ENCODE measurements around the gene LIN52. TPM values are rescaled to one million over a fixed set of nuclear protein-coding genes. Genes with fewer than 3 reads are reported as not detected.
A peak's percentile ranks its signal among the peaks of the same experiment; 100 is the strongest.

The LIN52 gene
- total and polyA plus RNA-seq, 2 of the 13 experiments (the other 11 are each of a cell fraction or from before 2014, with no cell fraction given): 11.4 to 23.3 TPM

GRCh38 chr14:74126315-74127013, 41.7 kb downstream of the LIN52 start:
- H4K20me1 ChIP-seq (ENCODE audit: insufficient read depth, low read length): no peaks in the 10 kb centered on the region
- H2AFZ ChIP-seq (ENCODE audit: low read length): no peak overlapping the region
- TF ChIP-seq TEAD3 (CRISPR knock-in tag; optimal IDR thresholded peaks at IDR 0.05; ENCODE audit: borderline replicate concordance) (no peak), CEBPB (IDR thresholded peaks at IDR 0.05; ENCODE audit: borderline replicate concordance, low read depth, low read length) (peak; percentile 27; the same call in 1 of the 2 replicates), ZNF18 (CRISPR knock-in tag; IDR thresholded peaks at IDR 0.05; ENCODE audit: insufficient replicate concordance) (no peak)
- no peaks in the 10 kb centered on the region for H3K9me3 ChIP-seq (ENCODE audit: low read length)
- H3K4me1 ChIP-seq (ENCODE audit: insufficient read depth, low read length): no peaks in the 10 kb centered on the region
- no peak overlapping the region for H3K27ac ChIP-seq (ENCODE audit: extremely low read length, insufficient read depth, low read length)
- H3K4me3 ChIP-seq (replicated peaks in 1 of 3; ENCODE audit: insufficient read depth in 1 of 3, low read depth in 2 of 3, low read length in 3 of 3): no peak overlapping the region
- no peaks in the 10 kb centered on the region for H3K27me3 ChIP-seq (ENCODE audit: control insufficient read depth in 1 of 2, insufficient read depth in 2 of 2, low read length in 2 of 2)
- in situ Hi-C loops (cut with HindIII; ENCODE audit: extremely low pct_ligation_motif_present, low pct_unique_long_range_greater_than_20kb) (no loop called here), intact Hi-C loops (cut with micrococcal nuclease; ENCODE audit: unreplicated experiment) (no loop called here)
- WGBS (ENCODE audit: low lambda C conversion rate): 89% methylated on average over 1 of the region's 1 CpG
- POLR2A ChIA-PET: no interaction called here
- no TSS peak for BruUV-seq (replicated peaks)
- no peak overlapping the region for H3K4me2 ChIP-seq (ENCODE audit: low read depth, low read length)
- no peaks in the 10 kb centered on the region for H3K79me2 ChIP-seq (ENCODE audit: insufficient read depth, low read length)
- ATAC-seq (no peak), DNase-seq (ENCODE audit: low spot score) (no peak), FAIRE-seq (no peak)
- H3K9ac ChIP-seq (ENCODE audit: insufficient read depth, low read depth, low read length): no peak overlapping the region
- peaks cover 0 to 3% of the 10 kb centered on the region in 2 experiments; a peak in 1 of 5 replicates for H3K36me3 ChIP-seq (replicated peaks in 1 of 2; ENCODE audit: control insufficient read depth in 1 of 2, insufficient read depth in 2 of 2, low read length in 2 of 2)
- CTCF ChIA-PET (ENCODE audit: low intra/inter-chr PET ratio, low total read pairs): no interaction called here

GRCh38 chr14:74127634-74128033, 42.9 kb downstream of the LIN52 start:
- H3K9ac ChIP-seq (ENCODE audit: insufficient read depth, low read depth, low read length): no peak overlapping the region
- H4K20me1 ChIP-seq (ENCODE audit: insufficient read depth, low read length): no peaks in the 10 kb centered on the region
- intact Hi-C loops (cut with micrococcal nuclease; ENCODE audit: unreplicated experiment): no loop called here
- H3K4me2 ChIP-seq (ENCODE audit: low read depth, low read length): no peak overlapping the region
- H3K36me3 ChIP-seq (replicated peaks in 1 of 2; ENCODE audit: control insufficient read depth in 1 of 2, insufficient read depth in 2 of 2, low read length in 2 of 2): peaks cover 0 to 3% of the 10 kb centered on the region in 2 experiments; a peak in 1 of 5 replicates
- no peak for FAIRE-seq
- WGBS (ENCODE audit: low lambda C conversion rate): 100% methylated on average over 1 of the region's 1 CpG
- no peak overlapping the region for H3K4me3 ChIP-seq (replicated peaks in 1 of 3; ENCODE audit: insufficient read depth in 1 of 3, low read depth in 2 of 3, low read length in 3 of 3)
- H3K27ac ChIP-seq (ENCODE audit: extremely low read length, insufficient read depth, low read length): no peak overlapping the region
- no peak overlapping the region for H2AFZ ChIP-seq (ENCODE audit: low read length)
- no peak for DNase-seq (ENCODE audit: low spot score)
- no peak for TF ChIP-seq ZNF3 (CRISPR knock-in tag; IDR thresholded peaks at IDR 0.05)
- TF ChIP-seq SYNCRIP (IDR thresholded peaks at IDR 0.05; ENCODE audit: insufficient read depth, low read depth, low read length): no peak
- TF ChIP-seq ZNF225 (CRISPR knock-in tag; IDR thresholded peaks at IDR 0.05): no peak
- peak; percentile 31; the same call in 1 of the 2 replicates for TF ChIP-seq ZNF121 (CRISPR knock-in tag; IDR thresholded peaks at IDR 0.05)
- no peaks in the 10 kb centered on the region for H3K27me3 ChIP-seq (ENCODE audit: control insufficient read depth in 1 of 2, insufficient read depth in 2 of 2, low read length in 2 of 2)
- no TSS peak for BruUV-seq (replicated peaks)
- H3K9me3 ChIP-seq (ENCODE audit: low read length): no peaks in the 10 kb centered on the region
- H3K4me1 ChIP-seq (ENCODE audit: insufficient read depth, low read length): no peaks in the 10 kb centered on the region
- ChIA-PET POLR2A (no interaction called here), CTCF (ENCODE audit: low intra/inter-chr PET ratio, low total read pairs) (no interaction called here)
- no peak for ATAC-seq
- in situ Hi-C loops (cut with HindIII; ENCODE audit: extremely low pct_ligation_motif_present, low pct_unique_long_range_greater_than_20kb): no loop called here
- no peaks in the 10 kb centered on the region for H3K79me2 ChIP-seq (ENCODE audit: insufficient read depth, low read length)

All from HepG2 (cell line).